ENCODE measurements around the gene GATAD2B.
A peak's percentile ranks its signal among the peaks of the same experiment; 100 is the strongest.
"Not testable (repeated sequence)": the region's sequence is repeated elsewhere in the genome, so short reads cannot be mapped to it uniquely, and the experiment has no call there.

Gene GATAD2B

DNA sequence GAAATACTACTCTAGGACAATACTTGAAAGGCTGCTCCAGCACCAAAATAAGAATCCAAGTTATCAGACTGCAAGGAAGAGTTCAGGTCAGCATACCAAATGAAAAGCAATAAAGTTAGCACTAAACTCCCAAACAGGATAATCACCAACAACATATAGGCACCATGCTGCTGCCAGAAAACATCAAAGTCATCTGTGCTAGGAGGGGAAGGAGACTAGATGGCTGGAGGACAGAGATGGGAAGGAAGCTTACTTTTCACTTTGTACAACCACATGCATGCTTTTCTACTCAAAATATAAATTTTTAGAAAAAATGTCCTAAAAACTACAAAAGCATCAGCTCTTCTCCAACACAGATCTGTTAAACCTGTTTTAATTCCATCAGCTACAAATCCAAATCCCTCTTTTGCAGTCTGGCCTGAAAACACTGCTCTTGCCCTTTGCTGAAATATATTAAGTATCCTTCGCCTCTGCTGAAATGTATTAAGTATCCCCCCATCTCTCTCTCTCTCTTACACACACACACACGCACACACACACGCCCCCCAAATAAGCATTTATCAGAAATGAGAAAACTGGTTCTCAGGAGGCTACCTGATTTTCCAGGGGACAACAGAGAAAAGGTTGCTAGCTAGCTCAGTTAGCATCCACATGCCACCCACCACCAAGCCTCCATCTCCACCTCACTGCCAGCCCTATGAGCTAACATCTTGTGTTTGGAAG is 1.5 kb downstream of the GATAD2B start:
- TF ChIP-seq FOXP2 (optimal IDR thresholded peaks at IDR 0.05; ENCODE audit: control extremely low read depth, extremely low read length, insufficient read depth): no peak
- TF ChIP-seq EZH2 (IDR thresholded peaks at IDR 0.05): no peak
- TF ChIP-seq POLR2AphosphoS5 (IDR thresholded peaks at IDR 0.05; ENCODE audit: borderline replicate concordance, low read depth, low read length): no peak

DNA sequence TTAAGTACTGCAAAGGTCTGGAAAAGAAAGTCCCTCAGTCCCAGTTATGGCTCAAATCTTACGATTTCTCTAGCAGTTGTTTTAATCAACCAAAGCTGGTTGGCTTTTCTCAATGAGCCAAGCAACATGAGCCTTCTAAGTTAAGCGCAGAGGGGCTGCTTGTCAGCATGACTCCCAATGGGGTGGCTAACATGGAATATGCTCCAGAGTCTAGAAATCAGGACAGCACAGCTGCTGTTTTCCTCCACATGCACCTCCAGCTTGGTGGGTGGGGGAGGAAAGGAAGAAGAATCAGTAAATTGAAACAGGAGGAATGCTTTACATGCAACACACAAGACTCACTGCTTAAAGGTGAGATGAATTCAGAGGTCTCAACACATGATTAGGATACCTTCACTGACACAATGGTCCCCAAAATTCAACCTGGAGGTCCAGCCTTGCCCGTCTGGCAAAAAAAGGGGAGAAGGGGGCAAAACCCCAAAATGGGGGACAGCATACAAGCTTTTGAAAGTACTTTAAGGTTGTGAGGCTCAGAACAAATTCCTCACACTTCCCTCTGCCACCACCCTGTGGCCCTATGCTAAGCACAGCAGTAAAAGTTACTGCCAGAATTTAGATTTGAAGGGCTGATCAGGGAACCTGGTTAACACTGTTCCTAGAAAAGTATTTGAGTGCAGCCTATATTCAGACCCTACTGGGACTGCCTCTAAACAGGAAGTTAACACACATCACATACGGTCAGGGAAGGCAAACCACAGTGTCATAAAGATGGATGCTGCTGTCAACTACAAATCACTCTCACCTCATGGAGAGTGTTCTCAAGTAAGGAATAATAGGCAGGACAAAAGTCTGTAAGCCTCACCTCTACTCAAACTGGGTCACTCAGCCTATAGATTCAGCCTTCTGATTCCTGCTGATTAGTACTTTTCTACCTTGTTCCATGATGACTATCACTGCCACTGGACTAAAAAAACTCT is 2.6 kb downstream of the GATAD2B start:
- Histone ChIP-seq H3K27ac (no peak overlapping the region), H3K9ac (ENCODE audit: insufficient read length) (peak overlapping the region; percentile 78)

More for the DNA sequence above, 1.5 kb downstream of the GATAD2B start:
- Histone ChIP-seq H3K27ac (0 out of 2 replicates have a peak overlapping the region, but pooled peaks have one; percentile 75), H3K4me3 (peak overlapping the region; percentile 98), H3K9ac (ENCODE audit: insufficient read length) (peak overlapping the region; percentile 78), H3K36me3 (ENCODE audit: insufficient read depth, low read length) (peaks cover 8% of the 10 kb centered on the region), H3K9me3 (ENCODE audit: low read depth, low read length) (no peaks in the 10 kb centered on the region)
- DNase-seq (ENCODE audit: low read depth, low spot score): no peak

DNA sequence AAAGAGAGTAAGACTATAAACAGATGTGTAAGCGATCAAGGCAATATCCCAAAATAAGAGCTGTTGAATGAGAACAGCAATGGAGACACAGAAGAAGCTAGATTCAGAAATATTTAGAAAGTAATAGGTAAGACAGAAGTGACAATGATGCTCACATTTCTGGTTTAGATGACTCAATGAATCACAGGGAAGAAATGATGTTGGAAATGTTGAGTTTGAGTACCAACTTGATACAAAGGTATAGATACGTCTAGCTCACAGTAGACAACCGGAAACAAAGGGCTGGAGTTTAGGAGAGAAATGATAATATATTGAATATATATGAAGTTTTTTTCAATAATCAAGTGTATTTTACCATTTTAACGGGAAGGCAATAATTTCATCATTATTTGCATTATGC is 6.5 kb downstream of the GATAD2B start:
- TF ChIP-seq FOXP2 (optimal IDR thresholded peaks at IDR 0.05; ENCODE audit: control extremely low read depth, extremely low read length, insufficient read depth) (no peak), POLR2AphosphoS5 (IDR thresholded peaks at IDR 0.05; ENCODE audit: borderline replicate concordance, low read depth, low read length) (no peak), EZH2 (IDR thresholded peaks at IDR 0.05) (no peak)
- H3K9me3 ChIP-seq (ENCODE audit: low read depth, low read length): no peaks in the 10 kb centered on the region
- peaks cover 10% of the 10 kb centered on the region for H3K36me3 ChIP-seq (ENCODE audit: insufficient read depth, low read length)
- no peak for DNase-seq (ENCODE audit: low read depth, low spot score)
- H3K9ac ChIP-seq (ENCODE audit: insufficient read length): no peak overlapping the region
- H3K4me3 ChIP-seq: no peak overlapping the region
- no peak overlapping the region for H3K27ac ChIP-seq

More for the DNA sequence above, 2.6 kb downstream of the GATAD2B start:
- Histone ChIP-seq H3K36me3 (ENCODE audit: insufficient read depth, low read length) (peaks cover 10% of the 10 kb centered on the region), H3K4me3 (peak overlapping the region; percentile 98), H3K9me3 (ENCODE audit: low read depth, low read length) (no peaks in the 10 kb centered on the region)
- no peak for DNase-seq (ENCODE audit: low read depth, low spot score)
- TF ChIP-seq EZH2 (IDR thresholded peaks at IDR 0.05) (no peak), POLR2AphosphoS5 (IDR thresholded peaks at IDR 0.05; ENCODE audit: borderline replicate concordance, low read depth, low read length) (no peak), FOXP2 (optimal IDR thresholded peaks at IDR 0.05; ENCODE audit: control extremely low read depth, extremely low read length, insufficient read depth) (no peak)

DNA sequence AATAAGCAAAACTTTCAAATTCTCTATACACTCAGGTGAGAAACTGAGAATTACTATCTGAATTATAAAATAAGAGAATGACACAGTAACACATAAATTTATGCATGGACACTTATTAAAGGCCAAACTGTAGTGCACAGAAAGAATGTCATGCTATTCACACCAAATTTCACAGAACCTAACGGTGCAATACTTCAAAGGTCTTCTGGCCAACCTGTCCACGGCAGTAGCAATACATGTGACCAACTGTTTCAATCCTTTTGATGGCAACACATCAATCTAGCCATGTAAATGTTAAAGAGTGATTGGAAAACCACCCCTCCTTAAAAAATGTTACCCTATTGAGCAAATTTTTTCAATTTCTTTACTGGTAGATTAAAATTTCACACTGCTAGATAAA is 10.4 kb downstream of the GATAD2B start:
- no peak for TF ChIP-seq POLR2AphosphoS5 (IDR thresholded peaks at IDR 0.05; ENCODE audit: borderline replicate concordance, low read depth, low read length)
- TF ChIP-seq EZH2 (IDR thresholded peaks at IDR 0.05): no peak
- no peak for TF ChIP-seq FOXP2 (optimal IDR thresholded peaks at IDR 0.05; ENCODE audit: control extremely low read depth, extremely low read length, insufficient read depth)
- Histone ChIP-seq H3K4me3 (no peak overlapping the region), H3K9me3 (ENCODE audit: low read depth, low read length) (no peaks in the 10 kb centered on the region), H3K36me3 (ENCODE audit: insufficient read depth, low read length) (0 out of 2 replicates have a peak, but pooled peaks cover 9% of the 10 kb centered on the region), H3K9ac (ENCODE audit: insufficient read length) (no peak overlapping the region), H3K27ac (no peak overlapping the region)
- DNase-seq (ENCODE audit: low read depth, low spot score): no peak

DNA sequence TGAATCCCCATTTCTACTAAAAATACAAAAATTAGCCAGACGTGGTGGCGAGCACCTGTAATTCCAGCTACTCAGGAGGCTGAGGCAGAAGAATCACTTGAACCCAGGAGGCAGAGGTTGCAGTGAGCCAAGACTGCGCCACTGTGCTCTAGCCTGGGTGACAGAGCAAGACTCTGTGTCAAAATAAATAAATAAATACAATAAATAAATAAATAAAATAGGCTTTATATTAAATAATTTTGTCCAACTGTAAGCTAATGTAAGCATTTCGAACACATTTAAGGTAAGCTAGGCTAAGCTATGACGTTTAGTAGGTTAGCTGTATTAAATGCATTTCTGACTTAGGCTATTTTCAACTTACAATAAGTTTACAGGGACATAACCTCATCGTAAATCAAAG is 12.2 kb downstream of the GATAD2B start:
- peaks cover 11% of the 10 kb centered on the region; the same call in 1 of the 2 replicates for H3K36me3 ChIP-seq (ENCODE audit: insufficient read depth, low read length)
- not testable (repeated sequence) for H3K27ac ChIP-seq; DNase-seq (ENCODE audit: low read depth, low spot score); H3K9me3 ChIP-seq (ENCODE audit: low read depth, low read length); H3K4me3 ChIP-seq; H3K9ac ChIP-seq (ENCODE audit: insufficient read length)

DNA sequence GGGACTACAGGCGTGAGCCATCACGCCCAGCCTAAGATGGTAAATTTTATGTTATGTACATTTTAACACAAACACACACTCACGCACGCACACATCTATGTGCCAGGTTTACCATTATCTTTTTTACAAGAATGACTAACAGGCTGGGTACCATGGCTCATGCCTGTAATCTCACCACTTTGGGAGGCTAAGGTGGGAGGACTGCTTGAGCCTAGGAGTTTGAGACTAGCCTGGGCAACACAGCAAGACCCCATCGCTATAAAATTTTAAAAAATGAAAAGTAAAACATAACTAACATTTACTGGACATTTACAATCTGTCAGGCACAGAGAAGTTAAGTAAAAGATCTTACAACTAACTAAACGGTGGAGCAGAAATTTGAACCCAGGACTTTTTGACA is 14.7 kb downstream of the GATAD2B start:
- H3K4me3 ChIP-seq: no peak overlapping the region
- peaks cover 11% of the 10 kb centered on the region; the same call in 1 of the 2 replicates for H3K36me3 ChIP-seq (ENCODE audit: insufficient read depth, low read length)
- no peak for DNase-seq (ENCODE audit: low read depth, low spot score)
- H3K9me3 ChIP-seq (ENCODE audit: low read depth, low read length): no peaks in the 10 kb centered on the region
- TF ChIP-seq EZH2 (IDR thresholded peaks at IDR 0.05) (no peak), FOXP2 (optimal IDR thresholded peaks at IDR 0.05; ENCODE audit: control extremely low read depth, extremely low read length, insufficient read depth) (no peak), POLR2AphosphoS5 (IDR thresholded peaks at IDR 0.05; ENCODE audit: borderline replicate concordance, low read depth, low read length) (no peak)
- no peak overlapping the region for H3K27ac ChIP-seq
- H3K9ac ChIP-seq (ENCODE audit: insufficient read length): no peak overlapping the region

DNA sequence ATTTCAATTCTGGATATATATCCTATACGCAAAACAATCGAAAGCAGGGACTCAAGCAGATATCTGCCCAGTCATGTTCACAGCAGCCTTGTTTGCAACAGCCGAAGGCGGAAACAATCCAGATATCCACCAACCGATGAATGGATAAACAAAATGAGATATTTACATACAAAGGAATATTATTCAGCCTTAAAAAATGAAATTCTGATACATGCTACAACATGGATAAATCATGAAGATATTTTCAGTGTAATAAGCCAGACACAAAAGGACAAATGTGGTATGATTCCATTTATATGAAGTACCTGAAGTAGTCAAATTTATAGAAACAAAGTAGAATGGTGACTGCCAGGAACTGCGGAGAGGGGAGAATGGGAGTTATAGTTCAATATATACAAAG is 15.6 kb downstream of the GATAD2B start:
- no peak overlapping the region for H3K4me3 ChIP-seq
- peaks cover 11% of the 10 kb centered on the region; the same call in 1 of the 2 replicates for H3K36me3 ChIP-seq (ENCODE audit: insufficient read depth, low read length)
- no peak for TF ChIP-seq FOXP2 (optimal IDR thresholded peaks at IDR 0.05; ENCODE audit: control extremely low read depth, extremely low read length, insufficient read depth)
- no peak for TF ChIP-seq EZH2 (IDR thresholded peaks at IDR 0.05)
- no peak for TF ChIP-seq POLR2AphosphoS5 (IDR thresholded peaks at IDR 0.05; ENCODE audit: borderline replicate concordance, low read depth, low read length)
- no peak for DNase-seq (ENCODE audit: low read depth, low spot score)
- H3K9ac ChIP-seq (ENCODE audit: insufficient read length): no peak overlapping the region
- H3K27ac ChIP-seq: no peak overlapping the region
- H3K9me3 ChIP-seq (ENCODE audit: low read depth, low read length): no peaks in the 10 kb centered on the region

DNA sequence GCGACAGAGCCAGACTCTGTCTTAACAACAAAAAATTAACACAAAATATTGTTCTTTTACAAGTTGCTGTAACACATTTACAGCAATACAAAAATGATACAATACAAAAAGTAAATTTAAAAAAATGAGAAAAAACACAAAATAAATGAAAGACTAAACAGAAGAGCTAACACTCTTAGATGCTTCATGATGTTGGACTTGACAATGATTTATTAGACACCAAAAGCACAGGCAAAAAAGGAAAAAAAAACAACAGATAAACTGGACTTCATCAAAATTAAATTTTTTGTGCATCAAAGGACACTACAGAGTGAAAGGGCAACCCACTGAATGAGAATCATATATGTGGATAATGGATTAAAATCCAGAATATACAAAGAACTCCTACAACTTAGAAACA is 16.4 kb downstream of the GATAD2B start:
- no peak for DNase-seq (ENCODE audit: low read depth, low spot score)
- H3K9me3 ChIP-seq (ENCODE audit: low read depth, low read length): no peaks in the 10 kb centered on the region
- peaks cover 11% of the 10 kb centered on the region; the same call in 1 of the 2 replicates for H3K36me3 ChIP-seq (ENCODE audit: insufficient read depth, low read length)
- H3K27ac ChIP-seq: no peak overlapping the region
- no peak overlapping the region for H3K9ac ChIP-seq (ENCODE audit: insufficient read length)
- no peak overlapping the region for H3K4me3 ChIP-seq
- TF ChIP-seq POLR2AphosphoS5 (IDR thresholded peaks at IDR 0.05; ENCODE audit: borderline replicate concordance, low read depth, low read length): no peak

DNA sequence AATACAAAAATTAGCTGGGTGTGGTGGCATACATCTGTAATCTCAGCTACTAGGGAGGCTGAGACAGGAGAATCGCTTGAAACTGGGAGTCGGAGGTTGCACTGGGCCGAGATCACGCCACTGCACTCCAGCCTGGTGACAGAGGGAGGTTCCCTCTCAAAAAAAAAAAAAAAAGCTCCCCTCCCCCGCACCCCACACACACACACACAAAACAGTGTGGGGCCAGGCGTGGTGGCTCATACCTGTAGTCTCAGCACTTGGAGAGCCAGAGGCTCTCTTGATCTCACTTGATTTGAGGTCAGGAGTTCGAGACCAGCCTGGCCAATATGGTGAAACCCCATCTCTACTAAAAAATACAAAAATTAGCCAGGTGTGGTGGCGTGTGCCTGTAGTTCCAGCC is 16.9 kb downstream of the GATAD2B start:
- not testable (repeated sequence) for H3K4me3 ChIP-seq; H3K9ac ChIP-seq (ENCODE audit: insufficient read length); H3K9me3 ChIP-seq (ENCODE audit: low read depth, low read length); H3K27ac ChIP-seq; DNase-seq (ENCODE audit: low read depth, low spot score)
- peaks cover 11% of the 10 kb centered on the region; the same call in 1 of the 2 replicates for H3K36me3 ChIP-seq (ENCODE audit: insufficient read depth, low read length)
